Measurements from ENCODE around the gene NR2C1. TPM values are rescaled to one million over a fixed set of nuclear protein-coding genes. Genes with fewer than 3 reads are reported as not detected.
"Not testable (repeated sequence)": the region's sequence is repeated elsewhere in the genome, so short reads cannot be mapped to it uniquely, and the experiment has no call there.

NR2C1 gene
- total RNA-seq, 1 experiment from 2014 or later, result 25.3 TPM

GRCh38 chr12:95003213-95003920 is 70.1 kb downstream of the NR2C1 start, which contains the start of gene NDUFA12:
TSS of gene NDUFA12 (minus strand) at chr12:95003697. CDS start at chr12:95003680, 17 bp downstream.
- peak; percentile 95 for DNase-seq (ENCODE audit: low read depth)

GRCh38 chr12:95002754-95003153 is 70.7 kb downstream of the NR2C1 start:
- no peak for DNase-seq (ENCODE audit: low read depth)

- DNase-seq (ENCODE audit: low read depth), result no peak
Measured at GRCh38 chr12:94998326-94998725, 75.1 kb downstream of the NR2C1 start.

GRCh38 chr12:94997726-94998125 is 75.7 kb downstream of the NR2C1 start:
- no peak for DNase-seq (ENCODE audit: low read depth)

GRCh38 chr12:94997061-94997460 is 76.4 kb downstream of the NR2C1 start:
- no peak for DNase-seq (ENCODE audit: low read depth)

GRCh38 chr12:94994312-94994711 is 79.1 kb downstream of the NR2C1 start:
- DNase-seq (ENCODE audit: low read depth), result peak; percentile 88

GRCh38 chr12:94993855-94994254 is 79.6 kb downstream of the NR2C1 start:
- DNase-seq (ENCODE audit: low read depth), result not testable (repeated sequence)

- no peak for DNase-seq (ENCODE audit: low read depth)
Measured at GRCh38 chr12:94990222-94990621, 83.2 kb downstream of the NR2C1 start.

- DNase-seq (ENCODE audit: low read depth), result no peak
Measured at GRCh38 chr12:94988471-94988870, 84.9 kb downstream of the NR2C1 start.

GRCh38 chr12:94987801-94988200 is 85.6 kb downstream of the NR2C1 start:
- DNase-seq (ENCODE audit: low read depth), result peak; percentile 48

GRCh38 chr12:94987076-94987669 is 86.2 kb downstream of the NR2C1 start:
- no peak for DNase-seq (ENCODE audit: low read depth)

GRCh38 chr12:94985099-94985498 is 88.3 kb downstream of the NR2C1 start:
- not testable (repeated sequence) for DNase-seq (ENCODE audit: low read depth)

- DNase-seq (ENCODE audit: low read depth), result no peak
Measured at GRCh38 chr12:94983321-94983720, 90.1 kb downstream of the NR2C1 start.

GRCh38 chr12:94982456-94982855 is 91.0 kb downstream of the NR2C1 start:
- DNase-seq (ENCODE audit: low read depth), result no peak

GRCh38 chr12:94980577-94980976 is 92.8 kb downstream of the NR2C1 start:
- DNase-seq (ENCODE audit: low read depth), result peak; percentile 14

GRCh38 chr12:94979941-94980340 is 93.5 kb downstream of the NR2C1 start:
- DNase-seq (ENCODE audit: low read depth), result no peak

- DNase-seq (ENCODE audit: low read depth), result no peak
Measured at GRCh38 chr12:94977766-94978468, 95.5 kb downstream of the NR2C1 start.

GRCh38 chr12:94973221-94973620 is 100.2 kb downstream of the NR2C1 start:
- peak; percentile 77 for DNase-seq (ENCODE audit: low read depth)

GRCh38 chr12:94972795-94973194 is 100.6 kb downstream of the NR2C1 start:
- DNase-seq (ENCODE audit: low read depth), result no peak

GRCh38 chr12:94971923-94972322 is 101.5 kb downstream of the NR2C1 start:
- DNase-seq (ENCODE audit: low read depth), result no peak

- no peak for DNase-seq (ENCODE audit: low read depth)
Measured at GRCh38 chr12:94970560-94970959, 102.9 kb downstream of the NR2C1 start.
